ENCODE measurements around the gene MIP.

The MIP gene

GRCh38 chr12:56488041-56488955 is 33.8 kb upstream of the MIP start, which contains the start of gene GLS2:
TSS of gene GLS2 (minus strand) at chr12:56488161. CDS start at chr12:56488118, 43 bp downstream.
- no peak within 1 kb of the TSS for H3K4me2 ChIP-seq (ENCODE audit: low read depth, low read length, poor library complexity, severe bottlenecking)
- no peaks in the 10 kb centered on the region for H3K4me1 ChIP-seq (ENCODE audit: insufficient read depth, low read length, poor library complexity, severe bottlenecking)
- no peaks in the 10 kb centered on the region for H4K20me1 ChIP-seq (ENCODE audit: insufficient read depth, low read length, poor library complexity, severe bottlenecking)
- H3K36me3 ChIP-seq (ENCODE audit: insufficient read depth, low read length), result no peaks in the 10 kb centered on the region
- no peak for TF ChIP-seq EZH2phosphoT487 (IDR thresholded peaks at IDR 0.05; ENCODE audit: borderline replicate concordance)
- no peak for TF ChIP-seq CTCF (conservative IDR thresholded peaks at IDR 0.05; ENCODE audit: low read length)
- no peaks in the 10 kb centered on the region for H3K27me3 ChIP-seq (ENCODE audit: insufficient read depth, low read length, poor library complexity, severe bottlenecking)
- H3K9me3 ChIP-seq (ENCODE audit: insufficient read depth, low read depth, low read length), result no peaks in the 10 kb centered on the region
- H3K4me3 ChIP-seq (ENCODE audit: low read length, poor library complexity, severe bottlenecking), result no peak within 1 kb of the TSS
- no peaks in the 10 kb centered on the region for H3K79me2 ChIP-seq (ENCODE audit: insufficient read depth, low read length)
- H3K9me2 ChIP-seq (replicated peaks; ENCODE audit: low read depth, low read length), result no peaks in the 10 kb centered on the region
- H2AFZ ChIP-seq (ENCODE audit: low read length), result no peak within 1 kb of the TSS
- H3K9ac ChIP-seq (ENCODE audit: low read depth, low read length, poor library complexity, severe bottlenecking), result no peak within 1 kb of the TSS
- no peaks in the 10 kb centered on the region for H3F3A ChIP-seq (ENCODE audit: low read depth)

DNA sequence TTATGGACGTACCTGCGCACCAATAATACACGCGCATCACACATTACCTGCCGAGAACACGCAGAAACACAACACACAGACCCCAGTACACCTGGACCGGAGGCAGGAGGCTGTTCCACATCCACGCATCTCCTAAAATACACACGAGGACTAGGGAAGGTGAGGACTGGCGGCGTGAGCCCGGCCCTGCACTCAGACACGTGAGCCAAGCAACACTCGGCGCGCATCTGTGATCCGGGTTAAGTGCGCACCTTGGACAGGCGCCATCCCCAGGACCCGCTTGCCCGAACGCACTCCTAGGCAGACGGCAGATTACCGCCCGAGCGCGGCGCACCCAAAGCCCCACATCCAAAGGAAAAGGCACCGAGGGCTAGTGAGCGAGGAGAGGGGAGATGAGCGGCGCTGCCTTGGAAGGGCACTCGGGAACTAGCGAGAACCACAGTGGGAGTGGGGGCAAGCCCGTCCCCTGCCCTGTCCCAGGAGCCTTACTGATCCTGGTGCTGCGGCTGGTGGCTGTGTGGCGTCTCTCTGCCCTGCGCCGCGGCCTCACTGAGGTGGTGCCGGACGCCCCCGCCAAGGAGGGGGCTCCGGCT is 33.1 kb upstream of the MIP start:
- H3K4me1 ChIP-seq (ENCODE audit: insufficient read depth, low read length, poor library complexity, severe bottlenecking), result no peaks in the 10 kb centered on the region
- H3K27me3 ChIP-seq (ENCODE audit: insufficient read depth, low read length, poor library complexity, severe bottlenecking), result no peaks in the 10 kb centered on the region
- no peaks in the 10 kb centered on the region for H3K9me2 ChIP-seq (replicated peaks; ENCODE audit: low read depth, low read length)
- no peak overlapping the region for H2AFZ ChIP-seq (ENCODE audit: low read length)
- H3K4me3 ChIP-seq (ENCODE audit: low read length, poor library complexity, severe bottlenecking), result no peak overlapping the region
- H3K79me2 ChIP-seq (ENCODE audit: insufficient read depth, low read length), result no peaks in the 10 kb centered on the region
- no peak overlapping the region for H3K4me2 ChIP-seq (ENCODE audit: low read depth, low read length, poor library complexity, severe bottlenecking)
- no peak overlapping the region for H3K9ac ChIP-seq (ENCODE audit: low read depth, low read length, poor library complexity, severe bottlenecking)
- H3K36me3 ChIP-seq (ENCODE audit: insufficient read depth, low read length), result no peaks in the 10 kb centered on the region
- no peaks in the 10 kb centered on the region for H4K20me1 ChIP-seq (ENCODE audit: insufficient read depth, low read length, poor library complexity, severe bottlenecking)
- no peaks in the 10 kb centered on the region for H3F3A ChIP-seq (ENCODE audit: low read depth)
- TF ChIP-seq CTCF (conservative IDR thresholded peaks at IDR 0.05; ENCODE audit: low read length) (no peak), EZH2phosphoT487 (IDR thresholded peaks at IDR 0.05; ENCODE audit: borderline replicate concordance) (no peak)
- H3K9me3 ChIP-seq (ENCODE audit: insufficient read depth, low read depth, low read length), result no peaks in the 10 kb centered on the region

GRCh38 chr12:56486694-56487093 is 32.2 kb upstream of the MIP start:
- Histone ChIP-seq H3F3A (ENCODE audit: low read depth) (no peaks in the 10 kb centered on the region), H3K79me2 (ENCODE audit: insufficient read depth, low read length) (no peaks in the 10 kb centered on the region), H3K27me3 (ENCODE audit: insufficient read depth, low read length, poor library complexity, severe bottlenecking) (no peaks in the 10 kb centered on the region), H3K36me3 (ENCODE audit: insufficient read depth, low read length) (no peaks in the 10 kb centered on the region), H4K20me1 (ENCODE audit: insufficient read depth, low read length, poor library complexity, severe bottlenecking) (no peaks in the 10 kb centered on the region), H3K4me3 (ENCODE audit: low read length, poor library complexity, severe bottlenecking) (no peak overlapping the region), H3K9me3 (ENCODE audit: insufficient read depth, low read depth, low read length) (no peaks in the 10 kb centered on the region), H2AFZ (ENCODE audit: low read length) (no peak overlapping the region), H3K4me1 (ENCODE audit: insufficient read depth, low read length, poor library complexity, severe bottlenecking) (no peaks in the 10 kb centered on the region), H3K9me2 (replicated peaks; ENCODE audit: low read depth, low read length) (no peaks in the 10 kb centered on the region), H3K9ac (ENCODE audit: low read depth, low read length, poor library complexity, severe bottlenecking) (no peak overlapping the region), H3K4me2 (ENCODE audit: low read depth, low read length, poor library complexity, severe bottlenecking) (no peak overlapping the region)
- no peak for TF ChIP-seq EZH2phosphoT487 (IDR thresholded peaks at IDR 0.05; ENCODE audit: borderline replicate concordance)
- no peak for TF ChIP-seq CTCF (conservative IDR thresholded peaks at IDR 0.05; ENCODE audit: low read length)
